GM12878 (cell line): ENCODE measurements around the gene MFGE8. TPM values are rescaled to one million over a fixed set of nuclear protein-coding genes. Genes with fewer than 3 reads are reported as not detected.

Experiments
- ATAC-seq: fragments of 200-7000 bp; cut with Tn5 transposase; 3 replicates; pipeline ENCODE4 v1.9.1; 2020; ENCODE audit warnings: mild to moderate bottlenecking, moderate library complexity
- BruUV-seq: library from RNA; stranded (reverse); fragments of 400-500 nt; replicated peaks from 2 replicates; lab custom pipeline; 2021; lab: Mats Ljungman, UMichigan
- CTCF ChIA-PET: fragments of 300-600 bp; sonication (Branson Sonifier 250); formaldehyde crosslinking; extraction: SDS; loops from one replicate; lab custom pipeline; 2021; ENCODE audit warnings: inconsistent platforms; lab: Yijun Ruan, JAX
- POLR2A ChIA-PET: fragments of 350-600 bp; formaldehyde crosslinking; extraction: SDS; loops from one replicate; lab custom pipeline; 2021; ENCODE audit warnings: inconsistent platforms; lab: Charles Lee
- RAD21 ChIA-PET: fragments of 300-600 bp; sonication (Branson Sonifier 250); formaldehyde crosslinking; loops from one replicate; lab custom pipeline; 2023; ENCODE audit warnings: antibody characterized with exemption; ENCODE audit not compliant: unreplicated experiment; lab: Charles Lee
- SMC1A ChIA-PET: fragments of 300-600 bp; sonication (Branson Sonifier 250); formaldehyde crosslinking; loops from one replicate; lab custom pipeline; 2023; ENCODE audit not compliant: unreplicated experiment, uncharacterized antibody; lab: Charles Lee
- DNase-seq: peaks from one replicate; pipeline ENCODE4 v3.0.0-alpha.2; 2011; ENCODE audit warnings: low read depth, low spot score
- FAIRE-seq: peaks from 3 replicates; lab custom pipeline; 2011; peaks lifted over from hg19 to GRCh38; lab: Jason Lieb, UNC
- H2AFZ ChIP-seq: 2 replicates; pipeline ENCODE4 v1.6.0; 2011; ENCODE audit warnings: low read depth, low read length, control low read depth; ENCODE audit not compliant: control insufficient read depth
- H3K27ac ChIP-seq: 2 replicates; pipeline ENCODE4 v1.5.1; 2011; ENCODE audit warnings: control low read depth; ENCODE audit not compliant: control insufficient read depth, insufficient read depth
- H3K27me3 ChIP-seq, 2 experiments: replicated peaks in 1 of 2; 2 replicates each; pipeline versions ENCODE4 v1.6.0 to v1.6.1; 2011; ENCODE audit warnings: low read length in 1 of 2; ENCODE audit not compliant: control insufficient read depth in 2 of 2, insufficient read depth in 2 of 2
- H3K36me3 ChIP-seq, 2 experiments: 2 replicates each; pipeline ENCODE4 v1.5.1; 2011; ENCODE audit warnings: low read length in 1 of 2; ENCODE audit not compliant: control insufficient read depth in 2 of 2, insufficient read depth in 2 of 2
- H3K4me1 ChIP-seq: 2 replicates; pipeline ENCODE4 v1.6.1; 2011; ENCODE audit warnings: mild to moderate bottlenecking, low read length, moderate library complexity, mixed read lengths; ENCODE audit not compliant: control insufficient read depth, insufficient read depth
- H3K4me2 ChIP-seq: 2 replicates; pipeline ENCODE4 v1.6.0; 2011; ENCODE audit warnings: control low read depth; ENCODE audit not compliant: control insufficient read depth, insufficient read depth
- H3K4me3 ChIP-seq: fragments of 200-600 bp; sonication (generic); 2 replicates; pipeline ENCODE4 v1.5.1; 2016
- H3K79me2 ChIP-seq: 2 replicates; pipeline ENCODE4 v1.6.0; 2011; ENCODE audit warnings: low read length; ENCODE audit not compliant: control insufficient read depth, insufficient read depth
- H3K9ac ChIP-seq: 2 replicates; pipeline ENCODE4 v1.8.0; 2011; ENCODE audit warnings: low read length, control low read depth, mixed read lengths; ENCODE audit not compliant: control insufficient read depth, insufficient read depth
- H3K9me3 ChIP-seq: replicated peaks from 3 replicates; pipeline ENCODE4 v1.5.1; 2011; ENCODE audit warnings: mild to moderate bottlenecking, low read length; ENCODE audit not compliant: control insufficient read depth, insufficient read depth
- H4K20me1 ChIP-seq: 2 replicates; pipeline ENCODE4 v1.6.0; 2011; ENCODE audit not compliant: control insufficient read depth, insufficient read depth
- BRCA1 ChIP-seq: IDR thresholded peaks from 2 replicates; pipeline ENCODE4 v1.6.1; 2011; ENCODE audit warnings: low read depth, low read length, improper control_type of control experiment
- DPF2 ChIP-seq: fragments of 450-650 bp; IDR thresholded peaks from 2 replicates; pipeline ENCODE4 v1.6.1; 2017; ENCODE audit warnings: mild to moderate bottlenecking
- EGR1 ChIP-seq, 2 experiments: IDR thresholded peaks; 1 replicate in 1 of 2; 2 replicates in 1 of 2; pipeline ENCODE4 v1.6.1; 2011 to 2012; ENCODE audit warnings: low read depth in 2 of 2, low read length in 2 of 2, borderline replicate concordance in 1 of 2, mild to moderate bottlenecking in 1 of 2, moderate library complexity in 1 of 2
- HCFC1 ChIP-seq: fragments of 150-350 bp; IDR thresholded peaks from 2 replicates; pipeline ENCODE4 v1.6.1; 2014; ENCODE audit warnings: low read length
- IKZF2 ChIP-seq, 2 experiments: fragments of 450-650 bp; IDR thresholded peaks; 2 replicates each; pipeline ENCODE4 v1.6.1; 2017; ENCODE audit warnings: mild to moderate bottlenecking in 2 of 2, moderate library complexity in 2 of 2
- NR2C2 ChIP-seq: IDR thresholded peaks from 2 replicates; pipeline ENCODE4 v1.6.1; 2011; ENCODE audit warnings: borderline replicate concordance, low read depth; ENCODE audit not compliant: control insufficient read depth, insufficient read length
- RAD51 ChIP-seq: fragments of 450-650 bp; IDR thresholded peaks from 2 replicates; pipeline ENCODE4 v1.6.1; 2016; ENCODE audit warnings: moderate library complexity, mild to moderate bottlenecking, inconsistent platforms
- RUNX3 ChIP-seq: IDR thresholded peaks from 2 replicates; pipeline ENCODE4 v1.6.1; 2012; ENCODE audit warnings: low read length, inconsistent platforms
- SMAD5 ChIP-seq: IDR thresholded peaks from 2 replicates; pipeline ENCODE4 v1.6.1; 2016; ENCODE audit warnings: antibody characterized with exemption, low read depth
- SP1 ChIP-seq: IDR thresholded peaks from one replicate; pipeline ENCODE4 v1.6.1; 2011; ENCODE audit warnings: low read depth, low read length
- TAF1 ChIP-seq: IDR thresholded peaks from 2 replicates; pipeline ENCODE4 v1.6.1; 2011; ENCODE audit warnings: mild to moderate bottlenecking, low read depth, low read length, borderline replicate concordance
- WGBS: methylation state at CpG from one replicate; pipeline ENCODE4 v1.1.6; 2016; ENCODE audit warnings: low lambda C conversion rate; ENCODE audit not compliant: insufficient replicate concordance, insufficient coverage; ENCODE audit errors: missing lambda C conversion rate; 5-methylcytosine and 5-hydroxymethylcytosine counted together
- in situ Hi-C: fragments of 300-500 bp; cut with MboI; formaldehyde crosslinking; loops from 9 replicates; pipeline ENCODE4 v1.14.3; 2018; ENCODE audit warnings: mixed read lengths
- intact Hi-C: fragments of 100-400 bp; cut with micrococcal nuclease; formaldehyde crosslinking; loops from one replicate; pipeline ENCODE4 v1.14.2; 2022; ENCODE audit not compliant: unreplicated experiment
- polyA plus RNA-seq, 11 experiments: library from polyadenylated mRNA; depleted of rRNA in 4 of 11; unstranded in 6 of 11; stranded (reverse) in 5 of 11; fragments of >200 nt; fragmentation: Nextera tagmentation in 4 of 11; fragmentation: Illumina TruSeq in 1 of 11; extraction: Ambion mirVana in 4 of 11; extraction: Trizol in 1 of 11; gene quantifications; 1 replicate in 1 of 11; 2 replicates in 10 of 11; pipeline versions ENCODE4 v1.2.1 to v1.2.3, GENCODE V29; 2011 to 2016; ENCODE audit warnings: inconsistent platforms in 2 of 11, missing spikeins in 2 of 11, low read depth in 1 of 11
- total RNA-seq, 4 experiments: library from RNA; depleted of rRNA in 3 of 4; stranded (reverse); fragments of >200 nt in 3 of 4; fragmentation: Illumina TruSeq in 1 of 4; extraction: Trizol in 1 of 4; gene quantifications; 2 replicates each; pipeline versions ENCODE4 v1.2.1 to v1.2.3, GENCODE V29; 2013 to 2021
- TF ChIP-seq, protein P1 (sequence below): IDR thresholded peaks from 2 replicates; pipeline ENCODE4 v1.6.1; 2011; ENCODE audit warnings: mild to moderate bottlenecking, low read depth, low read length, moderate library complexity; ENCODE audit not compliant: insufficient replicate concordance
- TF ChIP-seq, protein P2 (sequence below): IDR thresholded peaks from 2 replicates; pipeline ENCODE4 v1.6.1; 2011; ENCODE audit warnings: low read depth, low read length, improper control_type of control experiment, borderline replicate concordance
- TF ChIP-seq, protein P3 (sequence below): fragments of 450-650 bp; IDR thresholded peaks from 2 replicates; pipeline ENCODE4 v1.6.1; 2017; ENCODE audit warnings: borderline replicate concordance
- TF ChIP-seq, protein P4 (sequence below): fragments of 450-650 bp; IDR thresholded peaks from 2 replicates; pipeline ENCODE4 v1.6.1; 2017; ENCODE audit warnings: mild to moderate bottlenecking, moderate library complexity
- TF ChIP-seq, protein P5 (sequence below): fragments of 450-650 bp; IDR thresholded peaks from 2 replicates; pipeline ENCODE4 v1.6.1; 2017; ENCODE audit warnings: mild to moderate bottlenecking

Gene MFGE8
- total and polyA plus RNA-seq, 10 of the 15 experiments (the other 5 are each of a cell fraction or from before 2014, with no cell fraction given) = 0.81 to 5.9 (median 1.0) TPM; not detected in 2

DNA sequence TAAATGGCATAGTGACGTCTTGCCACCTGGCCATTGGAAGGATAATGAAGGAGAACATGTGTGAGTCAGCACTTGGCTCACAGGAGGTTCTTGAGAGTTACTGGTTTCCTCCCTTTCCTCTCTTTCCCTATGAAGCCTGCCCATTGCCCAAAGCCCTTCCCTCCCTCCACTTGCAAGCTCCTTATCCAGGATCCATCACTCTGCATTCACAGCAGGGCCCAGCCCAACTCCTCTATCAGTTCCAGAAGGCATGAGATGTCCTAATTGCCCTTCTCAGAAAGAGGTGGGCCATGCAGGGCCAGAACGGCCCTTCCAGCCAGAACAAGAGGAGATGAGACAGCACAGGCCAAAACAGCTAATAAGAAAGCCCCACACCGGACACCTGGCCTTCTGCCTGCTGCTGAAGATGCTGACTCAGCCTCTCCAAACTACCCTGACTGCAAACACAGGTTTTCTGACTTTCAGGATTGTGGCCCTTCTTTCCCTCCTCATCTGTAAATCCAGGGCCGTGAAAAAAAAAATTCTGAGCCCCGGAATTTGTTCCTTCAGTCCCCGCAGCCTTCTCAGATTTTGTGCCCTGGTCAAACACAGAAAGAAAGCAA, 47.6 kb downstream of the MFGE8 start:
- Histone ChIP-seq H3K36me3 (no peaks in the 10 kb centered on the region), H3K4me3 (no peak overlapping the region), H3K9me3 (no peaks in the 10 kb centered on the region), H4K20me1 (no peaks in the 10 kb centered on the region), H3K79me2 (no peaks in the 10 kb centered on the region), H3K27me3 (no peaks in the 10 kb centered on the region; a peak in 2 of 4 replicates), H3K4me1 (no peaks in the 10 kb centered on the region), H2AFZ (no peak overlapping the region), H3K4me2 (no peak overlapping the region), H3K9ac (no peak overlapping the region), H3K27ac (no peak overlapping the region)
- POLR2A ChIA-PET = no interaction called here
- RAD21 ChIA-PET = no interaction called here
- WGBS = 0% methylated on average over 6 of the region's 6 CpGs
- CTCF ChIA-PET = no interaction called here
- DNase-seq (no peak), ATAC-seq (no peak), FAIRE-seq (no peak)
- in situ Hi-C loops (no loop called here), intact Hi-C loops (no loop called here)
- BruUV-seq = no TSS peak
- SMC1A ChIA-PET = no interaction called here
- TF ChIP-seq EGR1 (IDR thresholded peaks at IDR 0.05; ENCODE audit: borderline replicate concordance in 1 of 2, low read depth in 2 of 2, low read length in 2 of 2) (no peak), DPF2 (no peak), SP1 (no peak), IKZF2 (IDR thresholded peaks at IDR 0.05) (no peak), RAD51 (no peak), RUNX3 (no peak), SMAD5 (no peak), NR2C2 (no peak), TAF1 (no peak), BRCA1 (no peak), HCFC1 (no peak)
- TF ChIP-seq, protein P1, sequence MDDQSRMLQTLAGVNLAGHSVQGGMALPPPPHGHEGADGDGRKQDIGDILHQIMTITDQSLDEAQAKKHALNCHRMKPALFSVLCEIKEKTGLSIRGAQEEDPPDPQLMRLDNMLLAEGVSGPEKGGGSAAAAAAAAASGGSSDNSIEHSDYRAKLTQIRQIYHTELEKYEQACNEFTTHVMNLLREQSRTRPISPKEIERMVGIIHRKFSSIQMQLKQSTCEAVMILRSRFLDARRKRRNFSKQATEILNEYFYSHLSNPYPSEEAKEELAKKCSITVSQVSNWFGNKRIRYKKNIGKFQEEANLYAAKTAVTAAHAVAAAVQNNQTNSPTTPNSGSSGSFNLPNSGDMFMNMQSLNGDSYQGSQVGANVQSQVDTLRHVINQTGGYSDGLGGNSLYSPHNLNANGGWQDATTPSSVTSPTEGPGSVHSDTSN = no peak
- TF ChIP-seq, protein P2, sequence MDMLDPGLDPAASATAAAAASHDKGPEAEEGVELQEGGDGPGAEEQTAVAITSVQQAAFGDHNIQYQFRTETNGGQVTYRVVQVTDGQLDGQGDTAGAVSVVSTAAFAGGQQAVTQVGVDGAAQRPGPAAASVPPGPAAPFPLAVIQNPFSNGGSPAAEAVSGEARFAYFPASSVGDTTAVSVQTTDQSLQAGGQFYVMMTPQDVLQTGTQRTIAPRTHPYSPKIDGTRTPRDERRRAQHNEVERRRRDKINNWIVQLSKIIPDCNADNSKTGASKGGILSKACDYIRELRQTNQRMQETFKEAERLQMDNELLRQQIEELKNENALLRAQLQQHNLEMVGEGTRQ = no peak
- TF ChIP-seq, protein P3, sequence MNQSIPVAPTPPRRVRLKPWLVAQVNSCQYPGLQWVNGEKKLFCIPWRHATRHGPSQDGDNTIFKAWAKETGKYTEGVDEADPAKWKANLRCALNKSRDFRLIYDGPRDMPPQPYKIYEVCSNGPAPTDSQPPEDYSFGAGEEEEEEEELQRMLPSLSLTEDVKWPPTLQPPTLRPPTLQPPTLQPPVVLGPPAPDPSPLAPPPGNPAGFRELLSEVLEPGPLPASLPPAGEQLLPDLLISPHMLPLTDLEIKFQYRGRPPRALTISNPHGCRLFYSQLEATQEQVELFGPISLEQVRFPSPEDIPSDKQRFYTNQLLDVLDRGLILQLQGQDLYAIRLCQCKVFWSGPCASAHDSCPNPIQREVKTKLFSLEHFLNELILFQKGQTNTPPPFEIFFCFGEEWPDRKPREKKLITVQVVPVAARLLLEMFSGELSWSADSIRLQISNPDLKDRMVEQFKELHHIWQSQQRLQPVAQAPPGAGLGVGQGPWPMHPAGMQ = no peak
- TF ChIP-seq, protein P4, sequence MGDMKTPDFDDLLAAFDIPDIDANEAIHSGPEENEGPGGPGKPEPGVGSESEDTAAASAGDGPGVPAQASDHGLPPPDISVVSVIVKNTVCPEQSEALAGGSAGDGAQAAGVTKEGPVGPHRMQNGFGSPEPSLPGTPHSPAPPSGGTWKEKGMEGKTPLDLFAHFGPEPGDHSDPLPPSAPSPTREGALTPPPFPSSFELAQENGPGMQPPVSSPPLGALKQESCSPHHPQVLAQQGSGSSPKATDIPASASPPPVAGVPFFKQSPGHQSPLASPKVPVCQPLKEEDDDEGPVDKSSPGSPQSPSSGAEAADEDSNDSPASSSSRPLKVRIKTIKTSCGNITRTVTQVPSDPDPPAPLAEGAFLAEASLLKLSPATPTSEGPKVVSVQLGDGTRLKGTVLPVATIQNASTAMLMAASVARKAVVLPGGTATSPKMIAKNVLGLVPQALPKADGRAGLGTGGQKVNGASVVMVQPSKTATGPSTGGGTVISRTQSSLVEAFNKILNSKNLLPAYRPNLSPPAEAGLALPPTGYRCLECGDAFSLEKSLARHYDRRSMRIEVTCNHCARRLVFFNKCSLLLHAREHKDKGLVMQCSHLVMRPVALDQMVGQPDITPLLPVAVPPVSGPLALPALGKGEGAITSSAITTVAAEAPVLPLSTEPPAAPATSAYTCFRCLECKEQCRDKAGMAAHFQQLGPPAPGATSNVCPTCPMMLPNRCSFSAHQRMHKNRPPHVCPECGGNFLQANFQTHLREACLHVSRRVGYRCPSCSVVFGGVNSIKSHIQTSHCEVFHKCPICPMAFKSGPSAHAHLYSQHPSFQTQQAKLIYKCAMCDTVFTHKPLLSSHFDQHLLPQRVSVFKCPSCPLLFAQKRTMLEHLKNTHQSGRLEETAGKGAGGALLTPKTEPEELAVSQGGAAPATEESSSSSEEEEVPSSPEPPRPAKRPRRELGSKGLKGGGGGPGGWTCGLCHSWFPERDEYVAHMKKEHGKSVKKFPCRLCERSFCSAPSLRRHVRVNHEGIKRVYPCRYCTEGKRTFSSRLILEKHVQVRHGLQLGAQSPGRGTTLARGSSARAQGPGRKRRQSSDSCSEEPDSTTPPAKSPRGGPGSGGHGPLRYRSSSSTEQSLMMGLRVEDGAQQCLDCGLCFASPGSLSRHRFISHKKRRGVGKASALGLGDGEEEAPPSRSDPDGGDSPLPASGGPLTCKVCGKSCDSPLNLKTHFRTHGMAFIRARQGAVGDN = no peak
- TF ChIP-seq, protein P5, sequence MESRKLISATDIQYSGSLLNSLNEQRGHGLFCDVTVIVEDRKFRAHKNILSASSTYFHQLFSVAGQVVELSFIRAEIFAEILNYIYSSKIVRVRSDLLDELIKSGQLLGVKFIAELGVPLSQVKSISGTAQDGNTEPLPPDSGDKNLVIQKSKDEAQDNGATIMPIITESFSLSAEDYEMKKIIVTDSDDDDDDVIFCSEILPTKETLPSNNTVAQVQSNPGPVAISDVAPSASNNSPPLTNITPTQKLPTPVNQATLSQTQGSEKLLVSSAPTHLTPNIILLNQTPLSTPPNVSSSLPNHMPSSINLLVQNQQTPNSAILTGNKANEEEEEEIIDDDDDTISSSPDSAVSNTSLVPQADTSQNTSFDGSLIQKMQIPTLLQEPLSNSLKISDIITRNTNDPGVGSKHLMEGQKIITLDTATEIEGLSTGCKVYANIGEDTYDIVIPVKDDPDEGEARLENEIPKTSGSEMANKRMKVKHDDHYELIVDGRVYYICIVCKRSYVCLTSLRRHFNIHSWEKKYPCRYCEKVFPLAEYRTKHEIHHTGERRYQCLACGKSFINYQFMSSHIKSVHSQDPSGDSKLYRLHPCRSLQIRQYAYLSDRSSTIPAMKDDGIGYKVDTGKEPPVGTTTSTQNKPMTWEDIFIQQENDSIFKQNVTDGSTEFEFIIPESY = no peak
